NT2/D1 (cell line): ENCODE measurements around the gene CNOT2.

ENCODE experiments used
- SUZ12 ChIP-seq: IDR thresholded peaks from 2 replicates; pipeline ENCODE4 v1.6.1; 2011; ENCODE audit not compliant: insufficient read length, insufficient read depth; ENCODE audit errors: extremely low read depth
- YY1 ChIP-seq: IDR thresholded peaks from 2 replicates; pipeline ENCODE4 v1.6.1; 2011; ENCODE audit not compliant: insufficient read length, insufficient read depth
- ZNF274 ChIP-seq: IDR thresholded peaks from 2 replicates; pipeline ENCODE4 v1.6.1; 2011; ENCODE audit warnings: mild to moderate bottlenecking, low read depth, low read length

DNA sequence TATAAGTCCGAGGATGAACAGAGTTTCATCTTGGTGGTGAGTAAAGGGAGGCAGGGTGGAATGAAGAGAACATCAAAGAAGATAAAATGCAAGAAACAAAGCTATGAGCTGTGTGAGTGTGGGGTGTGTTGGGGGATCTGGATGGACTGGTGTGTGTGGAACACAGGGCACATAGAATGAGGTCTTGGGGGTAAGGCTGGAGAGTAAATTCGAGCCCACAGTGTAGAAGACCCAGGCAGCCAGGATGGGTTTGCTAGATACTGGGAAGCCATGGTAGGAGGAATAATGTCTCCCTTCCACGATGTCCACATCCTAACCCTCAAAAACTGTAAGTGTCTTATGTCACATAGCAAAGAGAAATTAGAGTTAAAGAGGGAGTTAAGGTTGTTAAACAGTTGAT, 129.6 kb downstream of the CNOT2 start:
- TF ChIP-seq YY1 (no peak), SUZ12 (no peak), ZNF274 (no peak)
